ENCODE data around the gene CACNA2D3.

DNA sequence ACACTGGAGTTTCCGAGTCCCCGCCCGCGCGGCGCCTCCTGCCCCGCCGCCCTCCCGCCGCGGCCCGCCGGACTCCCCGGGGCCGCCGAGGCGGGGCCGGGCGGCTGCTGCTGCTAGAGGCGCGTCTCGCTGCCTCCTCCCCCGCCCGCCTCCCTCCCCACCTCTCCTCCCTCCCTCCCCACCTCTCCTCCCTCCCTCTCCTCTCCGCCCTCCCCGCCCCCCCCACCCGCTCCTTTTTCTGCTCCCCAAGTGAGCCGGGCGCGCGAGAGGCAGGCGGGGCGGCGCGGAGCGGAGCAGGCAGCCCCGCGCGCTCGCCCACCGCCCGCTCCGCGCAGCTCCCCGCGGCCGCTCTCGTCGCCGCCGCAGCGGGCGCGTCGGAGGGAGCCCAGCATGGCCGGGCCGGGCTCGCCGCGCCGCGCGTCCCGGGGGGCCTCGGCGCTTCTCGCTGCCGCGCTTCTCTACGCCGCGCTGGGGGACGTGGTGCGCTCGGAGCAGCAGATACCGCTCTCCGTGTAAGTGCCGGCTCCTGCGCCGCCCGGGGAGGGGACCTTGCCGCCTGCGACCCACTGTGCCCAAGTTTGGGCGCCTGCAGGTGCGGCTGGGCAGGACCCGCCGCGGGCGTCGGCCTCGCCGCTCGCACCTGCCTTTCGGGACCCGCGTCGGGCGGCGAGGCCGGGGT is at the start of gene CACNA2D3:
- TF ChIP-seq, protein P1, sequence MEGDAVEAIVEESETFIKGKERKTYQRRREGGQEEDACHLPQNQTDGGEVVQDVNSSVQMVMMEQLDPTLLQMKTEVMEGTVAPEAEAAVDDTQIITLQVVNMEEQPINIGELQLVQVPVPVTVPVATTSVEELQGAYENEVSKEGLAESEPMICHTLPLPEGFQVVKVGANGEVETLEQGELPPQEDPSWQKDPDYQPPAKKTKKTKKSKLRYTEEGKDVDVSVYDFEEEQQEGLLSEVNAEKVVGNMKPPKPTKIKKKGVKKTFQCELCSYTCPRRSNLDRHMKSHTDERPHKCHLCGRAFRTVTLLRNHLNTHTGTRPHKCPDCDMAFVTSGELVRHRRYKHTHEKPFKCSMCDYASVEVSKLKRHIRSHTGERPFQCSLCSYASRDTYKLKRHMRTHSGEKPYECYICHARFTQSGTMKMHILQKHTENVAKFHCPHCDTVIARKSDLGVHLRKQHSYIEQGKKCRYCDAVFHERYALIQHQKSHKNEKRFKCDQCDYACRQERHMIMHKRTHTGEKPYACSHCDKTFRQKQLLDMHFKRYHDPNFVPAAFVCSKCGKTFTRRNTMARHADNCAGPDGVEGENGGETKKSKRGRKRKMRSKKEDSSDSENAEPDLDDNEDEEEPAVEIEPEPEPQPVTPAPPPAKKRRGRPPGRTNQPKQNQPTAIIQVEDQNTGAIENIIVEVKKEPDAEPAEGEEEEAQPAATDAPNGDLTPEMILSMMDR (IDR thresholded peaks at IDR 0.05) = no peak
- no peak for TF ChIP-seq ZFX (IDR thresholded peaks at IDR 0.05; ENCODE audit: borderline replicate concordance)
